ENCODE data around the gene PCDH9. TPM values are rescaled to one million over a fixed set of nuclear protein-coding genes. Genes with fewer than 3 reads are reported as not detected.

The PCDH9 gene
- total and polyA plus RNA-seq, 10 of the 15 experiments (the other 5 are each of a cell fraction or from before 2014, with no cell fraction given): 0.02 to 2.3 (median 0.05) TPM; not detected in 1

DNA sequence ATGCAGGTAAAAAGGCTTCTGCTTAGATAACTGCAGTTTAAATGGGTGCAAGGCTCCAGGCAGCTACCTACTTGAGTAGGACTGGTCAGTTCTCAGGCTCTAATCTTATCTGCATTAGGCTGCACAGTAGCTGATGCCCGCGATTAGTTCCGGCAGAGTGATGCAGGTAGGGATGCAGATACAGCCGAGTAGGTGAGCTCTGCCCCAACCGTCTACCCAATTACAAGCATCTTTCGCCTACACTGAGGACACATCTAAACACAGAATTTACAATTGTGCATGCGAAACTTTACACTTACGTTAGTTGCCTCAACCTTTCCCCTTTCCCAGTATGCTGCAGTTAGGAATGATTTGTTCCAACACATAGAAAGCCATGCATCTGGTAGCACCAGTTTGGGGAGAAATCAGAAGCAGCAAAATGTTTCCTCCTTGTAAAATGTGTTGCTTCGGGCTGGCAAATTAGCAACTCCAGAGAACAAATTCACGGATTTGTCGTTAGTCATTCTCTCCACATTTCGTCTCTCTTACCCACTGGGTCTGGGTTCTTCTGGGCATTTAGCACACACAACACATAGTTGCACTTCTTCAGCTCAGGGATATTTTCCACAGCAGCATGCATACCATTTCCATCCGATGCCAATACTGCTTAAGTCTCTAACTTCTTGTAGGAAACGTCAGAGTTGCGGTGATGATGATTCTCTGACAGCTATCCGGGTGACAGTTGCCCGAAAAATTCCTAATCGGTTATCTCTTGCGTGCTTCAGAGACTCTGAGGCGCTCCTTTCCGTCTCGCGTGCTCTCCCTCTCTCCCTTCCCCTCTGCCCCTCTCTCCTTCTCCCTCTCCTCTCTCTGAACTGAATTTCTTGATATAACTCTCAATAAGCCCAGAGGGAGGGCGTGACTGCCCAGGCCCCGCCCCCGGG, at the start of gene PCDH9 (continued):
- TF ChIP-seq, protein P1, sequence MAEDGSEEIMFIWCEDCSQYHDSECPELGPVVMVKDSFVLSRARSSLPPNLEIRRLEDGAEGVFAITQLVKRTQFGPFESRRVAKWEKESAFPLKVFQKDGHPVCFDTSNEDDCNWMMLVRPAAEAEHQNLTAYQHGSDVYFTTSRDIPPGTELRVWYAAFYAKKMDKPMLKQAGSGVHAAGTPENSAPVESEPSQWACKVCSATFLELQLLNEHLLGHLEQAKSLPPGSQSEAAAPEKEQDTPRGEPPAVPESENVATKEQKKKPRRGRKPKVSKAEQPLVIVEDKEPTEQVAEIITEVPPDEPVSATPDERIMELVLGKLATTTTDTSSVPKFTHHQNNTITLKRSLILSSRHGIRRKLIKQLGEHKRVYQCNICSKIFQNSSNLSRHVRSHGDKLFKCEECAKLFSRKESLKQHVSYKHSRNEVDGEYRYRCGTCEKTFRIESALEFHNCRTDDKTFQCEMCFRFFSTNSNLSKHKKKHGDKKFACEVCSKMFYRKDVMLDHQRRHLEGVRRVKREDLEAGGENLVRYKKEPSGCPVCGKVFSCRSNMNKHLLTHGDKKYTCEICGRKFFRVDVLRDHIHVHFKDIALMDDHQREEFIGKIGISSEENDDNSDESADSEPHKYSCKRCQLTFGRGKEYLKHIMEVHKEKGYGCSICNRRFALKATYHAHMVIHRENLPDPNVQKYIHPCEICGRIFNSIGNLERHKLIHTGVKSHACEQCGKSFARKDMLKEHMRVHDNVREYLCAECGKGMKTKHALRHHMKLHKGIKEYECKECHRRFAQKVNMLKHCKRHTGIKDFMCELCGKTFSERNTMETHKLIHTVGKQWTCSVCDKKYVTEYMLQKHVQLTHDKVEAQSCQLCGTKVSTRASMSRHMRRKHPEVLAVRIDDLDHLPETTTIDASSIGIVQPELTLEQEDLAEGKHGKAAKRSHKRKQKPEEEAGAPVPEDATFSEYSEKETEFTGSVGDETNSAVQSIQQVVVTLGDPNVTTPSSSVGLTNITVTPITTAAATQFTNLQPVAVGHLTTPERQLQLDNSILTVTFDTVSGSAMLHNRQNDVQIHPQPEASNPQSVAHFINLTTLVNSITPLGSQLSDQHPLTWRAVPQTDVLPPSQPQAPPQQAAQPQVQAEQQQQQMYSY (CRISPR knock-in tag; IDR thresholded peaks at IDR 0.05): no peak
- TF ChIP-seq RAD21 (IDR thresholded peaks at IDR 0.05; ENCODE audit: insufficient read depth, low read depth, low read length) (no peak), TCF12 (IDR thresholded peaks at IDR 0.05; ENCODE audit: low read depth, low read length) (no peak), EED (IDR thresholded peaks at IDR 0.05; ENCODE audit: low read depth) (no peak), NFIC (IDR thresholded peaks at IDR 0.05; ENCODE audit: low read depth, low read length) (no peak)

DNA sequence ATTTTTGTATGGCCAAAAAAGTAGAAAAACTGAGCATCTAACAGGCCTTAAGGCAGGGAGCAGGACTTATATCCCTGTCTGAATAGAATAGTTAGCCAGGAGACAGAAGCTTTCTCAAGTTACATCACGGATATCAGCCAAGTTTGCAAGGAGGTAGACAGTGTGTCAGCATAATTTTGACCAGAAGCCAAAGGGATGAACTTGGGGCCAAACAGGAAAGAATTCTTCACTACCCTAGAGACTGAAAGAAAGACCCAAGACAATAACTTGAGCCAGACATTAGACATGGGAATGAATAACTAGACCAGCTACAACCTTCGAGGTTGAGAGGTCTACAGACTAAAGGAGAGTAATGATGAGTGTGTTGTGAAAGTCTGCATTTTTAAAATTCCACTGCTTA, 48.1 kb upstream of the PCDH9 start:
- BruUV-seq (replicated peaks): no TSS peak
- DNase-seq (ENCODE audit: low read depth, low spot score): no peak
- ChIA-PET SMC1A (ENCODE audit: uncharacterized antibody, unreplicated experiment) (no interaction called here), RAD21 (ENCODE audit: unreplicated experiment) (no interaction called here), POLR2A (no interaction called here), CTCF (no interaction called here)
- Histone ChIP-seq H3K4me1 (ENCODE audit: control insufficient read depth, insufficient read depth, low read length) (no peaks in the 10 kb centered on the region), H3K36me3 (ENCODE audit: control insufficient read depth in 2 of 2, insufficient read depth in 2 of 2, low read length in 1 of 2) (no peaks in the 10 kb centered on the region), H3K27ac (ENCODE audit: control insufficient read depth, insufficient read depth) (no peak overlapping the region), H3K27me3 (replicated peaks in 1 of 2; ENCODE audit: control insufficient read depth in 2 of 2, insufficient read depth in 2 of 2, low read length in 1 of 2) (no peaks in the 10 kb centered on the region), H2AFZ (ENCODE audit: control insufficient read depth, low read depth, low read length) (no peak overlapping the region), H3K4me2 (ENCODE audit: control insufficient read depth, insufficient read depth) (no peak overlapping the region), H3K79me2 (ENCODE audit: control insufficient read depth, insufficient read depth, low read length) (no peaks in the 10 kb centered on the region), H3K9me3 (replicated peaks; ENCODE audit: control insufficient read depth, insufficient read depth, low read length) (no peaks in the 10 kb centered on the region), H3K4me3 (no peak overlapping the region), H3K9ac (ENCODE audit: control insufficient read depth, insufficient read depth, low read length) (no peak overlapping the region), H4K20me1 (ENCODE audit: control insufficient read depth, insufficient read depth) (no peaks in the 10 kb centered on the region)
- in situ Hi-C loops (cut with MboI) (no loop called here), intact Hi-C loops (cut with micrococcal nuclease; ENCODE audit: unreplicated experiment) (no loop called here)
- FAIRE-seq: no peak
- ATAC-seq: no peak
- TF ChIP-seq MEF2A (IDR thresholded peaks at IDR 0.05; ENCODE audit: insufficient read depth, low read depth, low read length) (no peak), POU2F2 (IDR thresholded peaks at IDR 0.05; ENCODE audit: borderline replicate concordance, low read depth, low read length) (no peak), GATAD2B (conservative IDR thresholded peaks at IDR 0.05; ENCODE audit: low read depth) (no peak), HDGF (IDR thresholded peaks at IDR 0.05) (no peak)
- TF ChIP-seq, protein P2, sequence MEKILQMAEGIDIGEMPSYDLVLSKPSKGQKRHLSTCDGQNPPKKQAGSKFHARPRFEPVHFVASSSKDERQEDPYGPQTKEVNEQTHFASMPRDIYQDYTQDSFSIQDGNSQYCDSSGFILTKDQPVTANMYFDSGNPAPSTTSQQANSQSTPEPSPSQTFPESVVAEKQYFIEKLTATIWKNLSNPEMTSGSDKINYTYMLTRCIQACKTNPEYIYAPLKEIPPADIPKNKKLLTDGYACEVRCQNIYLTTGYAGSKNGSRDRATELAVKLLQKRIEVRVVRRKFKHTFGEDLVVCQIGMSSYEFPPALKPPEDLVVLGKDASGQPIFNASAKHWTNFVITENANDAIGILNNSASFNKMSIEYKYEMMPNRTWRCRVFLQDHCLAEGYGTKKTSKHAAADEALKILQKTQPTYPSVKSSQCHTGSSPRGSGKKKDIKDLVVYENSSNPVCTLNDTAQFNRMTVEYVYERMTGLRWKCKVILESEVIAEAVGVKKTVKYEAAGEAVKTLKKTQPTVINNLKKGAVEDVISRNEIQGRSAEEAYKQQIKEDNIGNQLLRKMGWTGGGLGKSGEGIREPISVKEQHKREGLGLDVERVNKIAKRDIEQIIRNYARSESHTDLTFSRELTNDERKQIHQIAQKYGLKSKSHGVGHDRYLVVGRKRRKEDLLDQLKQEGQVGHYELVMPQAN (conservative IDR thresholded peaks at IDR 0.05): no peak
- TF ChIP-seq, protein P3, sequence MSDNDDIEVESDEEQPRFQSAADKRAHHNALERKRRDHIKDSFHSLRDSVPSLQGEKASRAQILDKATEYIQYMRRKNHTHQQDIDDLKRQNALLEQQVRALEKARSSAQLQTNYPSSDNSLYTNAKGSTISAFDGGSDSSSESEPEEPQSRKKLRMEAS (IDR thresholded peaks at IDR 0.05; ENCODE audit: low read depth, low read length): no peak
- WGBS (ENCODE audit: insufficient coverage, insufficient replicate concordance, low lambda C conversion rate, missing lambda C conversion rate): 4% methylated on average over 2 of the region's 2 CpGs
